ENCODE measurements around the gene KCNJ15.

The KCNJ15 gene

GRCh38 chr21:38333301-38334272 lies 76.8 kb downstream of the KCNJ15 start:
- no peak for FAIRE-seq
- TF ChIP-seq TAF1 (IDR thresholded peaks at IDR 0.05; ENCODE audit: borderline replicate concordance, low read depth, low read length) (no peak), POLR2A (IDR thresholded peaks at IDR 0.05; ENCODE audit: low read depth, low read length) (no peak), POLR2AphosphoS5 (IDR thresholded peaks at IDR 0.05; ENCODE audit: low read depth, low read length) (no peak)
- DNase-seq (ENCODE audit: insufficient read length), result no peak

- TF ChIP-seq POLR2AphosphoS5 (IDR thresholded peaks at IDR 0.05; ENCODE audit: low read depth, low read length), result no peak
- TF ChIP-seq POLR2A (IDR thresholded peaks at IDR 0.05; ENCODE audit: low read depth, low read length), result no peak
- TF ChIP-seq TAF1 (IDR thresholded peaks at IDR 0.05; ENCODE audit: borderline replicate concordance, low read depth, low read length), result no peak
- FAIRE-seq (no peak), DNase-seq (ENCODE audit: insufficient read length) (no peak)
Measured at GRCh38 chr21:38334866-38335265, 78.1 kb downstream of the KCNJ15 start.

GRCh38 chr21:38337793-38338192 lies 81.0 kb downstream of the KCNJ15 start:
- FAIRE-seq (no peak), DNase-seq (ENCODE audit: insufficient read length) (no peak)
- TF ChIP-seq TAF1 (IDR thresholded peaks at IDR 0.05; ENCODE audit: borderline replicate concordance, low read depth, low read length), result no peak
- no peak for TF ChIP-seq POLR2A (IDR thresholded peaks at IDR 0.05; ENCODE audit: low read depth, low read length)
- no peak for TF ChIP-seq POLR2AphosphoS5 (IDR thresholded peaks at IDR 0.05; ENCODE audit: low read depth, low read length)

GRCh38 chr21:38340131-38340530 lies 83.3 kb downstream of the KCNJ15 start:
- DNase-seq (ENCODE audit: insufficient read length) (no peak), FAIRE-seq (no peak)
- no peak for TF ChIP-seq TAF1 (IDR thresholded peaks at IDR 0.05; ENCODE audit: borderline replicate concordance, low read depth, low read length)
- TF ChIP-seq POLR2AphosphoS5 (IDR thresholded peaks at IDR 0.05; ENCODE audit: low read depth, low read length), result no peak
- TF ChIP-seq POLR2A (IDR thresholded peaks at IDR 0.05; ENCODE audit: low read depth, low read length), result no peak

- DNase-seq (ENCODE audit: insufficient read length), result no peak
- TF ChIP-seq POLR2A (IDR thresholded peaks at IDR 0.05; ENCODE audit: low read depth, low read length), result no peak
- TF ChIP-seq POLR2AphosphoS5 (IDR thresholded peaks at IDR 0.05; ENCODE audit: low read depth, low read length), result no peak
- no peak for TF ChIP-seq TAF1 (IDR thresholded peaks at IDR 0.05; ENCODE audit: borderline replicate concordance, low read depth, low read length)
- no peak for FAIRE-seq
Measured at GRCh38 chr21:38341546-38342012, 84.8 kb downstream of the KCNJ15 start.

- no peak for FAIRE-seq
- DNase-seq (ENCODE audit: insufficient read length), result no peak
- TF ChIP-seq TAF1 (IDR thresholded peaks at IDR 0.05; ENCODE audit: borderline replicate concordance, low read depth, low read length) (no peak), POLR2A (IDR thresholded peaks at IDR 0.05; ENCODE audit: low read depth, low read length) (no peak), POLR2AphosphoS5 (IDR thresholded peaks at IDR 0.05; ENCODE audit: low read depth, low read length) (no peak)
Measured at GRCh38 chr21:38342739-38343138, 85.9 kb downstream of the KCNJ15 start.

GRCh38 chr21:38343691-38344090 lies 86.9 kb downstream of the KCNJ15 start:
- FAIRE-seq, result no peak
- no peak for TF ChIP-seq POLR2AphosphoS5 (IDR thresholded peaks at IDR 0.05; ENCODE audit: low read depth, low read length)
- no peak for TF ChIP-seq TAF1 (IDR thresholded peaks at IDR 0.05; ENCODE audit: borderline replicate concordance, low read depth, low read length)
- no peak for TF ChIP-seq POLR2A (IDR thresholded peaks at IDR 0.05; ENCODE audit: low read depth, low read length)
- no peak for DNase-seq (ENCODE audit: insufficient read length)

GRCh38 chr21:38346286-38346685 lies 89.5 kb downstream of the KCNJ15 start:
- DNase-seq (ENCODE audit: insufficient read length) (no peak), FAIRE-seq (no peak)
- TF ChIP-seq POLR2A (IDR thresholded peaks at IDR 0.05; ENCODE audit: low read depth, low read length) (no peak), POLR2AphosphoS5 (IDR thresholded peaks at IDR 0.05; ENCODE audit: low read depth, low read length) (no peak), TAF1 (IDR thresholded peaks at IDR 0.05; ENCODE audit: borderline replicate concordance, low read depth, low read length) (no peak)

GRCh38 chr21:38349111-38349746 lies 92.4 kb downstream of the KCNJ15 start:
- TF ChIP-seq POLR2A (IDR thresholded peaks at IDR 0.05; ENCODE audit: low read depth, low read length) (no peak), TAF1 (IDR thresholded peaks at IDR 0.05; ENCODE audit: borderline replicate concordance, low read depth, low read length) (no peak)

GRCh38 chr21:38349977-38350376 lies 93.2 kb downstream of the KCNJ15 start:
- TF ChIP-seq TAF1 (IDR thresholded peaks at IDR 0.05; ENCODE audit: borderline replicate concordance, low read depth, low read length) (no peak), POLR2AphosphoS5 (IDR thresholded peaks at IDR 0.05; ENCODE audit: low read depth, low read length) (no peak), POLR2A (IDR thresholded peaks at IDR 0.05; ENCODE audit: low read depth, low read length) (no peak)
- FAIRE-seq, result no peak

More at GRCh38 chr21:38349111-38349746, 92.4 kb downstream of the KCNJ15 start:
- FAIRE-seq, result no peak
- DNase-seq (ENCODE audit: insufficient read length), result no peak

GRCh38 chr21:38350684-38351083 lies 93.9 kb downstream of the KCNJ15 start:
- TF ChIP-seq TAF1 (IDR thresholded peaks at IDR 0.05; ENCODE audit: borderline replicate concordance, low read depth, low read length) (no peak), POLR2A (IDR thresholded peaks at IDR 0.05; ENCODE audit: low read depth, low read length) (no peak), POLR2AphosphoS5 (IDR thresholded peaks at IDR 0.05; ENCODE audit: low read depth, low read length) (no peak)
- DNase-seq (ENCODE audit: insufficient read length) (no peak), FAIRE-seq (no peak)

More at GRCh38 chr21:38349977-38350376, 93.2 kb downstream of the KCNJ15 start:
- no peak for DNase-seq (ENCODE audit: insufficient read length)
